K562 (cell line): ENCODE results near the gene MATK. TPM values are rescaled to one million over a fixed set of nuclear protein-coding genes. Genes with fewer than 3 reads are reported as not detected.

Experiments used
- FOSL1 ChIP-seq: fragments of 200-800 bp; sonication (Bioruptor generic); conservative IDR thresholded peaks from 2 replicates; pipeline ENCODE4 v1.6.1; 2016; ENCODE audit warnings: missing genetic modification characterization, missing compliant biosample characterization
- HDAC1 ChIP-seq, 2 experiments: fragments of 450-650 bp; IDR thresholded peaks; 2 replicates each; pipeline ENCODE4 v1.6.1; 2016 to 2017; ENCODE audit warnings: inconsistent platforms in 1 of 2, mild to moderate bottlenecking in 1 of 2, moderate library complexity in 1 of 2
- HDAC2 ChIP-seq: fragments of 450-650 bp; IDR thresholded peaks from 2 replicates; pipeline ENCODE4 v1.6.1; 2016; ENCODE audit warnings: mild to moderate bottlenecking
- ILF3 ChIP-seq: fragments of 450-650 bp; IDR thresholded peaks from 2 replicates; pipeline ENCODE4 v1.6.1; 2018; ENCODE audit warnings: antibody characterized with exemption, mild to moderate bottlenecking, moderate library complexity, borderline replicate concordance
- NBN ChIP-seq: fragments of 450-650 bp; IDR thresholded peaks from 2 replicates; pipeline ENCODE4 v1.6.1; 2016; ENCODE audit warnings: low read depth, mild to moderate bottlenecking
- RAD21 ChIP-seq, 2 experiments: fragments of 250-450 bp in 1 of 2; fragments of 450-650 bp in 1 of 2; sonication (Bioruptor Pico) in 1 of 2; formaldehyde crosslinking in 1 of 2; IDR thresholded peaks in 1 of 2; conservative IDR thresholded peaks in 1 of 2; 2 replicates each; pipeline versions ENCODE4 v1.4.0 to v1.8.0; 2020 to 2022; ENCODE audit warnings: mild to moderate bottlenecking in 2 of 2, moderate library complexity in 1 of 2
- UBTF ChIP-seq, 2 experiments: IDR thresholded peaks; 2 replicates each; pipeline ENCODE4 v1.6.1; 2012; ENCODE audit warnings: improper control_type of control experiment in 2 of 2, low read depth in 2 of 2, low read length in 2 of 2, borderline replicate concordance in 1 of 2
- ZNF395 ChIP-seq: fragments of 200-800 bp; sonication (Bioruptor generic); IDR thresholded peaks from 2 replicates; pipeline ENCODE4 v1.6.1; 2017; ENCODE audit warnings: missing genetic modification characterization, missing compliant biosample characterization
- ZNF589 ChIP-seq: fragments of 200-800 bp; sonication (Bioruptor generic); IDR thresholded peaks from 2 replicates; pipeline ENCODE4 v1.6.1; 2016; ENCODE audit warnings: low read depth, missing genetic modification characterization, missing compliant biosample characterization
- ZNF639 ChIP-seq, 2 experiments: fragments of 200-800 bp in 1 of 2; sonication (Bioruptor generic) in 1 of 2; sonication (generic) in 1 of 2; formaldehyde crosslinking in 1 of 2; IDR thresholded peaks in 1 of 2; conservative IDR thresholded peaks in 1 of 2; 2 replicates each; pipeline versions ENCODE4 v1.5.0 to v1.6.1; 2016 to 2020; ENCODE audit warnings: missing compliant biosample characterization in 1 of 2, missing genetic modification characterization in 1 of 2, missing genetic modification reagents in 1 of 2
- ZNF766 ChIP-seq: fragments of 200-800 bp; sonication (Bioruptor generic); conservative IDR thresholded peaks from 2 replicates; pipeline ENCODE4 v1.6.1; 2016; ENCODE audit warnings: missing genetic modification characterization, missing compliant biosample characterization
- polyA plus RNA-seq, 8 experiments: library from polyadenylated mRNA; depleted of rRNA in 4 of 8; stranded (reverse) in 5 of 8; unstranded in 3 of 8; fragments of >200 nt; fragmentation: Nextera tagmentation in 2 of 8; fragmentation: Illumina TruSeq in 1 of 8; extraction: Ambion mirVana in 2 of 8; extraction: Trizol in 1 of 8; gene quantifications; 2 replicates each; pipeline versions ENCODE4 v1.2.1 to v1.2.3, GENCODE V29; 2011 to 2014; ENCODE audit warnings: inconsistent platforms in 1 of 8, missing spikeins in 1 of 8
- total RNA-seq, 7 experiments: library from RNA; depleted of rRNA in 6 of 7; stranded (reverse); fragments of >200 nt in 6 of 7; fragmentation: Illumina TruSeq in 2 of 7; extraction: Trizol in 2 of 7; gene quantifications; 2 replicates each; pipeline versions ENCODE4 v1.2.1 to v1.2.3, GENCODE V29; 2011 to 2021; ENCODE audit warnings: low replicate concordance in 1 of 7

The MATK gene
- total and polyA plus RNA-seq, 9 of the 15 experiments (the other 6 are each of a cell fraction or from before 2014, with no cell fraction given): 0.08 to 41.5 (median 21.4) TPM

- peak; percentile 6; the same call in 1 of the 2 replicates for TF ChIP-seq ZNF766 (CRISPR knock-in tag)
- TF ChIP-seq ZNF639 (CRISPR knock-in tag; conservative IDR thresholded peaks at IDR 0.05 in 1 of 2, IDR thresholded peaks at IDR 0.05 in 1 of 2): peak in 1 of 2 experiments; percentile 79; a peak in 1 of 4 replicates
- 0 out of 2 replicates have a peak, but pooled peaks have one; percentile 2 for TF ChIP-seq NBN
- TF ChIP-seq HDAC1 (IDR thresholded peaks at IDR 0.05): 0 out of 4 replicates have a peak, but pooled peaks of 1 of the 2 experiments have one; percentile 2
- 0 out of 4 replicates have a peak, but pooled peaks of 1 of the 2 experiments have one; percentile 7 for TF ChIP-seq UBTF (IDR thresholded peaks at IDR 0.05; ENCODE audit: borderline replicate concordance in 1 of 2, low read depth in 2 of 2, low read length in 2 of 2)
- 0 out of 2 replicates have a peak, but pooled peaks have one; percentile 44 for TF ChIP-seq FOSL1 (tag)
- TF ChIP-seq ZNF395 (CRISPR knock-in tag): peak; percentile 39; the same call in 1 of the 2 replicates
- no peak for TF ChIP-seq RAD21 (CRISPR knock-in tag; conservative IDR thresholded peaks at IDR 0.05 in 1 of 2, IDR thresholded peaks at IDR 0.05 in 1 of 2)
- TF ChIP-seq ZNF589 (CRISPR knock-in tag): peak; percentile 70; the same call in 1 of the 2 replicates
- no peak for TF ChIP-seq HDAC2
- 0 out of 2 replicates have a peak, but pooled peaks have one; percentile 3 for TF ChIP-seq ILF3
These were observed 24.1 kb downstream of the MATK start (continued) for GRCh38 chr19:3762130-3762473.
